Mesenchymal stem cell (in vitro differentiated cells and primary cell): ENCODE data around the gene COL25A1.
A peak's percentile ranks its signal among the peaks of the same experiment; 100 is the strongest.

ENCODE experiments used
- DNase-seq: peaks from one replicate; pipeline ENCODE4 v3.0.0-alpha.2; 2013
- H2AFZ ChIP-seq: one replicate; pipeline ENCODE4 v1.6.1; 2013; ENCODE audit warnings: low read depth, mild to moderate bottlenecking, control low read depth, inconsistent platforms, low read length, moderate library complexity
- H2AK5ac ChIP-seq: 2 replicates; pipeline ENCODE4 v1.6.1; 2013; ENCODE audit warnings: low read length, moderate library complexity, mild to moderate bottlenecking, inconsistent platforms; ENCODE audit not compliant: severe bottlenecking
- H2BK120ac ChIP-seq: one replicate; pipeline ENCODE4 v1.6.1; 2013; ENCODE audit warnings: low read depth, mild to moderate bottlenecking, inconsistent platforms, low read length, moderate library complexity
- H2BK12ac ChIP-seq, 2 experiments: one replicate each; pipeline ENCODE4 v1.6.1; 2013; ENCODE audit warnings: inconsistent platforms in 2 of 2, low read length in 2 of 2, mild to moderate bottlenecking in 2 of 2, moderate library complexity in 2 of 2, control low read depth in 1 of 2
- H2BK15ac ChIP-seq: one replicate; pipeline ENCODE4 v1.6.1; 2013; ENCODE audit warnings: mild to moderate bottlenecking, low read depth, inconsistent platforms; ENCODE audit not compliant: poor library complexity, severe bottlenecking
- H2BK5ac ChIP-seq: 2 replicates; pipeline ENCODE4 v1.6.1; 2013; ENCODE audit warnings: low read depth, mild to moderate bottlenecking, low read length, control low read depth, inconsistent platforms; ENCODE audit not compliant: poor library complexity, severe bottlenecking
- H3K14ac ChIP-seq, 2 experiments: one replicate each; pipeline ENCODE4 v1.6.1; 2013; ENCODE audit warnings: inconsistent platforms in 2 of 2, low read length in 2 of 2, control low read depth in 1 of 2, mild to moderate bottlenecking in 1 of 2, moderate library complexity in 1 of 2
- H3K18ac ChIP-seq, 2 experiments: one replicate each; pipeline ENCODE4 v1.6.1; 2013; ENCODE audit warnings: inconsistent platforms in 2 of 2, low read length in 2 of 2, control low read depth in 1 of 2, low read depth in 1 of 2, mild to moderate bottlenecking in 1 of 2
- H3K23ac ChIP-seq, 2 experiments: one replicate each; pipeline ENCODE4 v1.6.1; 2013; ENCODE audit warnings: inconsistent platforms in 2 of 2, low read length in 2 of 2, mild to moderate bottlenecking in 2 of 2, moderate library complexity in 2 of 2, control low read depth in 1 of 2
- H3K27ac ChIP-seq: 2 replicates; pipeline ENCODE4 v1.5.1; 2013; ENCODE audit warnings: mild to moderate bottlenecking, moderate library complexity, low read length, control low read depth, inconsistent platforms; ENCODE audit not compliant: poor library complexity, severe bottlenecking
- H3K27me3 ChIP-seq, 2 experiments: 2 replicates each; pipeline versions ENCODE4 v1.6.1 to v1.7.0; 2013; ENCODE audit warnings: low read length in 2 of 2, mild to moderate bottlenecking in 2 of 2, moderate library complexity in 2 of 2, control low read depth in 1 of 2, inconsistent platforms in 1 of 2; ENCODE audit not compliant: control insufficient read depth in 1 of 2, insufficient read depth in 1 of 2
- H3K36me3 ChIP-seq, 2 experiments: 2 replicates each; pipeline versions ENCODE4 v1.6.1 to v1.7.0; 2013; ENCODE audit warnings: low read length in 2 of 2, control low read depth in 1 of 2, inconsistent platforms in 1 of 2, low read depth in 1 of 2, mild to moderate bottlenecking in 1 of 2; ENCODE audit not compliant: insufficient read depth in 2 of 2, control insufficient read depth in 1 of 2
- H3K4ac ChIP-seq, 2 experiments: one replicate each; pipeline ENCODE4 v1.6.1; 2013; ENCODE audit warnings: inconsistent platforms in 2 of 2, low read length in 2 of 2, mild to moderate bottlenecking in 2 of 2, moderate library complexity in 2 of 2, control low read depth in 1 of 2, low read depth in 1 of 2
- H3K4me1 ChIP-seq: 2 replicates; pipeline ENCODE4 v1.6.1; 2013; ENCODE audit warnings: low read depth, low read length, control low read depth; ENCODE audit not compliant: control insufficient read depth, insufficient read depth
- H3K4me2 ChIP-seq: 2 replicates; pipeline ENCODE4 v1.6.1; 2013; ENCODE audit warnings: low read length, mild to moderate bottlenecking, inconsistent platforms; ENCODE audit not compliant: poor library complexity, severe bottlenecking
- H3K4me3 ChIP-seq, 2 experiments: 2 replicates each; pipeline versions ENCODE4 v1.5.1 to v1.7.0; 2013; ENCODE audit warnings: low read length in 2 of 2, mild to moderate bottlenecking in 2 of 2, control low read depth in 1 of 2, low read depth in 1 of 2; ENCODE audit not compliant: insufficient read depth in 1 of 2
- H3K79me1 ChIP-seq: replicated peaks from 2 replicates; pipeline ENCODE4 v1.6.1; 2013; ENCODE audit warnings: mild to moderate bottlenecking, control low read depth, low read length, inconsistent platforms; ENCODE audit not compliant: poor library complexity, severe bottlenecking
- H3K9ac ChIP-seq: 2 replicates; pipeline ENCODE4 v1.7.0; 2013; ENCODE audit warnings: mild to moderate bottlenecking, low read length, moderate library complexity
- H3K9me3 ChIP-seq: 2 replicates; pipeline ENCODE4 v1.7.0; 2013; ENCODE audit warnings: mild to moderate bottlenecking, low read length; ENCODE audit not compliant: control insufficient read depth
- H4K8ac ChIP-seq: one replicate; pipeline ENCODE4 v1.6.1; 2013; ENCODE audit warnings: inconsistent platforms, mild to moderate bottlenecking, low read length, moderate library complexity
- H4K91ac ChIP-seq: one replicate; pipeline ENCODE4 v1.6.1; 2013; ENCODE audit warnings: mild to moderate bottlenecking, low read length, inconsistent platforms
- WGBS: methylation state at CpG from one replicate; pipeline ENCODE4 v1.1.7; 2013; ENCODE audit warnings: mixed read lengths; 5-methylcytosine and 5-hydroxymethylcytosine counted together

COL25A1 gene

DNA sequence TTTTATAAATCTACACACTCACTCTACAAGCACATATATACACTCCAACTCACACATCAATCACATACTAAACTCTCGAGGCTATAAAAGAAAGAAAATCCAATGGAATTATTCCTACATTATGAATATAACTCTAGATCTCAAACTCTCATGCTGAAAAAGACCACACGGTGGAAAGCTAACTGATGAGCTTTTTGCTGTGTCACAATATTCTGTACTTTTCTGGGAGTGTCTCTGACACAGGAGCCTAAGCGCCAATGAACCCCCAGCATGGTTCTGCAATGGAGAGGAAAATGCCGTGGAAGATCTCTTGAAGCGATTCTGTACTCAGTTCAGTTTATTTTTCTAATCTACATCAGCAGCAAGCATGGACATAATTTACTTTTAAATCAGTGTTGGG lies 415.4 kb downstream of the COL25A1 start:
- Histone ChIP-seq H3K23ac (no peak overlapping the region), H2BK5ac (no peak overlapping the region), H2BK12ac (no peak overlapping the region), H3K27ac (no peak overlapping the region), H3K9me3 (no peaks in the 10 kb centered on the region), H3K4me1 (no peaks in the 10 kb centered on the region), H2AK5ac (no peak overlapping the region), H3K4me3 (no peak overlapping the region), H3K36me3 (no peaks in the 10 kb centered on the region), H4K8ac (no peak overlapping the region), H3K9ac (no peak overlapping the region), H3K18ac (no peak overlapping the region), H3K4me2 (no peak overlapping the region), H2BK15ac (no peak overlapping the region), H3K27me3 (no peaks in the 10 kb centered on the region), H3K4ac (no peak overlapping the region), H2BK120ac (no peak overlapping the region), H4K91ac (no peak overlapping the region), H2AFZ (no peak overlapping the region), H3K14ac (no peak overlapping the region), H3K79me1 (no peaks in the 10 kb centered on the region)
- DNase-seq: no peak
- WGBS: 78% methylated on average over 3 of the region's 5 CpGs

GRCh38 chr4:108885211-108885610 lies 417.2 kb downstream of the COL25A1 start:
- no peak overlapping the region for H3K4ac ChIP-seq
- H3K4me1 ChIP-seq: no peaks in the 10 kb centered on the region
- H2BK120ac ChIP-seq: no peak overlapping the region
- H3K4me2 ChIP-seq: no peak overlapping the region
- no peak overlapping the region for H2BK5ac ChIP-seq
- DNase-seq: no peak
- H3K23ac ChIP-seq: no peak overlapping the region
- no peaks in the 10 kb centered on the region for H3K9me3 ChIP-seq
- H3K27ac ChIP-seq: peak overlapping the region; percentile 61
- no peak overlapping the region for H3K18ac ChIP-seq
- no peak overlapping the region for H3K9ac ChIP-seq
- no CpG with 5 or more reads among the region's 1 CpG for WGBS
- no peak overlapping the region for H2AFZ ChIP-seq
- no peaks in the 10 kb centered on the region for H3K27me3 ChIP-seq
- no peak overlapping the region for H2BK12ac ChIP-seq
- H4K8ac ChIP-seq: no peak overlapping the region
- H2BK15ac ChIP-seq: no peak overlapping the region
- no peak overlapping the region for H4K91ac ChIP-seq
- no peaks in the 10 kb centered on the region for H3K36me3 ChIP-seq
- no peak overlapping the region for H3K14ac ChIP-seq
- no peak overlapping the region for H2AK5ac ChIP-seq
- no peak overlapping the region for H3K4me3 ChIP-seq
- no peaks in the 10 kb centered on the region for H3K79me1 ChIP-seq

DNA sequence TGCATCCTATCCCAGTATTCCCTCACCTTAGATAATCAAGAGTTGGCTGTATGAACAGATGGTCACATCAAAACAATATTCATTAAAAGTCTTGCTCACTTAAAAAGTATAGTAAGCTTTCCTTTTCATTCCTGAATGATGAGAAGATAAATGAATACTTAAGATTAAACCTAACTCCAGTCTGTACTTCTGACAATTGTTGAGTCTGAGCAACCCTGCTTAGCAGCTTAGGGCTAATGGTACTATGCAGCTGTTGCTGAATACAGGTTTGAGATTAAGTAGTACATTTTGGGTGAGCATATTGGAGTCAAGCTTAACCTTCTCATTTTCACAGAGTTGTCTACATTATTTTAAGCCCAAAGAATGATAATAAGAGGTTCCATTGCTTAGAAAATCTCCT lies 417.9 kb downstream of the COL25A1 start:
- Histone ChIP-seq H3K14ac (no peak overlapping the region), H2BK5ac (no peak overlapping the region), H2AK5ac (no peak overlapping the region)

GRCh38 chr4:108881986-108882385 lies 420.5 kb downstream of the COL25A1 start:
- Histone ChIP-seq H3K36me3 (no peaks in the 10 kb centered on the region), H3K27me3 (no peaks in the 10 kb centered on the region), H3K4me3 (no peak overlapping the region), H2BK5ac (no peak overlapping the region), H3K4ac (no peak overlapping the region), H3K79me1 (no peaks in the 10 kb centered on the region), H3K9ac (no peak overlapping the region), H3K27ac (peak overlapping the region; percentile 30), H2BK120ac (peak overlapping the region; percentile 85), H3K4me2 (no peak overlapping the region), H2BK15ac (no peak overlapping the region), H2AK5ac (no peak overlapping the region), H2AFZ (no peak overlapping the region), H3K23ac (no peak overlapping the region), H3K4me1 (no peaks in the 10 kb centered on the region), H3K14ac (no peak overlapping the region), H3K18ac (peak overlapping the region in 1 of 2 experiments; percentile 43), H4K91ac (no peak overlapping the region), H3K9me3 (no peaks in the 10 kb centered on the region), H2BK12ac (no peak overlapping the region), H4K8ac (no peak overlapping the region)
- 87% methylated on average over 2 of the region's 4 CpGs for WGBS
- DNase-seq: no peak

More for the DNA sequence above, 417.9 kb downstream of the COL25A1 start:
- no peak overlapping the region for H2AFZ ChIP-seq
- H3K27ac ChIP-seq: peak overlapping the region; percentile 39
- no peak overlapping the region for H3K23ac ChIP-seq
- DNase-seq: no peak
- no peak overlapping the region for H3K18ac ChIP-seq
- no peak overlapping the region for H2BK15ac ChIP-seq
- no peak overlapping the region for H4K8ac ChIP-seq
- H3K4ac ChIP-seq: no peak overlapping the region
- H3K36me3 ChIP-seq: no peaks in the 10 kb centered on the region
- no peak overlapping the region for H2BK120ac ChIP-seq
- H3K9me3 ChIP-seq: no peaks in the 10 kb centered on the region
- H3K9ac ChIP-seq: no peak overlapping the region
- H3K4me2 ChIP-seq: no peak overlapping the region
- H3K4me1 ChIP-seq: no peaks in the 10 kb centered on the region
- H3K27me3 ChIP-seq: no peaks in the 10 kb centered on the region
- H3K79me1 ChIP-seq: no peaks in the 10 kb centered on the region
- no peak overlapping the region for H2BK12ac ChIP-seq
- H4K91ac ChIP-seq: no peak overlapping the region
- H3K4me3 ChIP-seq: no peak overlapping the region
